HepG2 (cell line): ENCODE results near the gene BRAF. TPM values are rescaled to one million over a fixed set of nuclear protein-coding genes. Genes with fewer than 3 reads are reported as not detected.

Source experiments
- CREB1 ChIP-seq, 2 experiments: fragments of 450-650 bp in 1 of 2; IDR thresholded peaks; 2 replicates each; pipeline ENCODE4 v1.6.1; 2016 to 2017; ENCODE audit warnings: control low read depth in 1 of 2, mild to moderate bottlenecking in 1 of 2, missing compliant biosample characterization in 1 of 2, missing genetic modification characterization in 1 of 2
- CREM ChIP-seq, 2 experiments: sonication (generic) in 1 of 2; formaldehyde crosslinking in 1 of 2; IDR thresholded peaks; 2 replicates each; pipeline versions ENCODE4 v1.4.0 to v1.6.1; 2016 to 2020; ENCODE audit warnings: antibody characterized with exemption in 1 of 2, mild to moderate bottlenecking in 1 of 2, missing genetic modification reagents in 1 of 2
- E2F2 ChIP-seq: sonication (generic); formaldehyde crosslinking; IDR thresholded peaks from 2 replicates; pipeline ENCODE4 v1.4.0; 2020; ENCODE audit warnings: missing genetic modification reagents, borderline replicate concordance
- KLF9 ChIP-seq: IDR thresholded peaks from 2 replicates; pipeline ENCODE4 v1.6.1; 2016; ENCODE audit warnings: low read depth
- LBX2 ChIP-seq: sonication (generic); formaldehyde crosslinking; IDR thresholded peaks from 2 replicates; pipeline ENCODE4 v1.5.0; 2020; ENCODE audit warnings: missing genetic modification reagents, mild to moderate bottlenecking, borderline replicate concordance
- MED13 ChIP-seq: sonication (generic); formaldehyde crosslinking; IDR thresholded peaks from 2 replicates; pipeline ENCODE4 v1.5.0; 2020; ENCODE audit warnings: missing genetic modification reagents
- PRDM10 ChIP-seq: sonication (generic); formaldehyde crosslinking; IDR thresholded peaks from 2 replicates; pipeline ENCODE4 v1.4.0; 2020; ENCODE audit warnings: low read depth, missing genetic modification reagents
- RFX5 ChIP-seq: IDR thresholded peaks from 2 replicates; pipeline ENCODE4 v1.6.1; 2011; ENCODE audit warnings: low read depth, low read length, improper control_type of control experiment
- TERF1 ChIP-seq: sonication (generic); formaldehyde crosslinking; IDR thresholded peaks from 2 replicates; pipeline ENCODE4 v1.8.0; 2022; ENCODE audit warnings: mild to moderate bottlenecking, missing genetic modification reagents, moderate library complexity
- YEATS2 ChIP-seq: sonication (generic); formaldehyde crosslinking; IDR thresholded peaks from 2 replicates; pipeline ENCODE4 v1.4.0; 2020; ENCODE audit warnings: missing genetic modification reagents, borderline replicate concordance
- ZBTB33 ChIP-seq: sonication (generic); formaldehyde crosslinking; IDR thresholded peaks from 2 replicates; pipeline ENCODE4 v1.4.0; 2020; ENCODE audit warnings: missing genetic modification reagents
- ZC3H4 ChIP-seq: sonication (generic); formaldehyde crosslinking; IDR thresholded peaks from 2 replicates; pipeline ENCODE4 v1.4.0; 2020; ENCODE audit warnings: missing genetic modification reagents, borderline replicate concordance
- ZFP37 ChIP-seq: sonication (generic); formaldehyde crosslinking; IDR thresholded peaks from 2 replicates; pipeline ENCODE4 v1.4.0; 2020; ENCODE audit warnings: missing genetic modification reagents, borderline replicate concordance
- ZNF136 ChIP-seq: sonication (generic); formaldehyde crosslinking; IDR thresholded peaks from 2 replicates; pipeline ENCODE4 v1.8.1; 2022; ENCODE audit warnings: low read depth, mild to moderate bottlenecking, moderate library complexity, missing genetic modification reagents
- ZNF614 ChIP-seq: IDR thresholded peaks from 2 replicates; pipeline ENCODE4 v1.6.1; 2018; ENCODE audit warnings: missing biosample characterization, missing genetic modification reagents, inconsistent platforms, borderline replicate concordance
- ZNF740 ChIP-seq: sonication (generic); formaldehyde crosslinking; IDR thresholded peaks from 2 replicates; pipeline ENCODE4 v1.4.0; 2020; ENCODE audit warnings: missing genetic modification reagents
- ZNF784 ChIP-seq: sonication (generic); formaldehyde crosslinking; IDR thresholded peaks from 2 replicates; pipeline ENCODE4 v1.5.1; 2020; ENCODE audit warnings: missing genetic modification reagents, mild to moderate bottlenecking, borderline replicate concordance
- polyA plus RNA-seq, 8 experiments: library from polyadenylated mRNA; depleted of rRNA in 3 of 8; stranded (reverse) in 7 of 8; unstranded in 1 of 8; fragments of >200 nt; fragmentation: Illumina TruSeq in 4 of 8; extraction: Trizol in 4 of 8; gene quantifications; 2 replicates each; pipeline versions ENCODE4 v1.2.1 to v1.2.3, GENCODE V29; 2011 to 2016; ENCODE audit warnings: low read depth in 4 of 8, missing spikeins in 1 of 8, mixed read lengths in 1 of 8; ENCODE audit not compliant: insufficient read depth in 1 of 8
- total RNA-seq, 5 experiments: library from RNA; depleted of rRNA; stranded (reverse); fragments of >200 nt; fragmentation: Illumina TruSeq; extraction: Trizol; gene quantifications; 2 replicates each; pipeline ENCODE4 v1.2.3, GENCODE V29; 2016; ENCODE audit warnings: low read depth in 1 of 5

BRAF gene
- total and polyA plus RNA-seq, 2 of the 13 experiments (the other 11 are each of a cell fraction or from before 2014, with no cell fraction given): 12.5 to 13.4 TPM

GRCh38 chr7:140696024-140696679 is 228.6 kb downstream of the BRAF start (continued):
- TF ChIP-seq PRDM10 (CRISPR knock-in tag) (peak; percentile 94; the same call in 1 of the 2 replicates), E2F2 (0 out of 2 replicates have a peak, but pooled peaks have one; percentile 16), ZNF740 (CRISPR knock-in tag) (peak; percentile 96), KLF9 (CRISPR knock-in tag) (no peak), ZC3H4 (CRISPR knock-in tag) (0 out of 2 replicates have a peak, but pooled peaks have one; percentile 28), RFX5 (peak; percentile 63; the same call in 1 of the 2 replicates), YEATS2 (CRISPR knock-in tag) (peak; percentile 47; the same call in 1 of the 2 replicates), LBX2 (CRISPR knock-in tag) (0 out of 2 replicates have a peak, but pooled peaks have one; percentile 1), CREM (IDR thresholded peaks at IDR 0.05) (peak; percentile 85), CREM (CRISPR knock-in tag; IDR thresholded peaks at IDR 0.05) (no peak), MED13 (0 out of 2 replicates have a peak, but pooled peaks have one; percentile 35), TERF1 (no peak), ZNF136 (CRISPR knock-in tag) (0 out of 2 replicates have a peak, but pooled peaks have one; percentile 75), ZFP37 (CRISPR knock-in tag) (0 out of 2 replicates have a peak, but pooled peaks have one; percentile 22), CREB1 (IDR thresholded peaks at IDR 0.05) (peak; percentile 100), CREB1 (CRISPR knock-in tag; IDR thresholded peaks at IDR 0.05) (peak; percentile 95), ZBTB33 (CRISPR knock-in tag) (no peak), ZNF784 (CRISPR knock-in tag) (no peak), ZNF614 (peak; percentile 11; the same call in 1 of the 2 replicates)
